Ureter (tissue), 1 donor: ENCODE results near the gene RAB11FIP5. TPM values are rescaled to one million over a fixed set of nuclear protein-coding genes. Genes with fewer than 3 reads are reported as not detected.
"Not testable (repeated sequence)": the region's sequence is repeated elsewhere in the genome, so short reads cannot be mapped to it uniquely, and the experiment has no call there.

Experiments used
- DNase-seq: peaks from one replicate; pipeline ENCODE4 v3.0.0-alpha.2; 2020; ENCODE audit warnings: low spot score
- total RNA-seq: library from RNA; stranded (reverse); gene quantifications from one replicate; pipeline ENCODE4 v1.2.4, GENCODE V29; 2023
- donor health status: DM: yes; HTN: yes; CAD: no.

The RAB11FIP5 gene
- 26.1 TPM for total RNA-seq

GRCh38 chr2:73112913-73113854, at the start of gene RAB11FIP5:
TSS of gene RAB11FIP5 (minus strand) at chr2:73112948. CDS start at chr2:73112777, 171 bp downstream.
- peak; percentile 68 for DNase-seq

- DNase-seq = peak; percentile 62
These were observed 43.9 kb upstream of the RAB11FIP5 start for GRCh38 chr2:73156539-73157124.

GRCh38 chr2:73142937-73143336, 30.2 kb upstream of the RAB11FIP5 start:
- DNase-seq = no peak

GRCh38 chr2:73141896-73142295, 29.1 kb upstream of the RAB11FIP5 start:
- DNase-seq = no peak

- no peak for DNase-seq
These were observed 22.5 kb upstream of the RAB11FIP5 start for GRCh38 chr2:73135236-73135635.

- no peak for DNase-seq
These were observed 21.7 kb upstream of the RAB11FIP5 start for GRCh38 chr2:73134471-73134870.

- no peak for DNase-seq
These were observed 20.9 kb upstream of the RAB11FIP5 start for GRCh38 chr2:73133566-73134197.

- no peak for DNase-seq
These were observed 19.1 kb upstream of the RAB11FIP5 start for GRCh38 chr2:73131807-73132206.

- DNase-seq = no peak
These were observed 18.0 kb upstream of the RAB11FIP5 start for GRCh38 chr2:73130790-73131189.

GRCh38 chr2:73128841-73129535, 16.2 kb upstream of the RAB11FIP5 start:
- DNase-seq = no peak

GRCh38 chr2:73122536-73122935, 9.8 kb upstream of the RAB11FIP5 start:
- no peak for DNase-seq

GRCh38 chr2:73119611-73120239, 7.0 kb upstream of the RAB11FIP5 start:
- not testable (repeated sequence) for DNase-seq

GRCh38 chr2:73117441-73117840, 4.7 kb upstream of the RAB11FIP5 start:
- DNase-seq = no peak

GRCh38 chr2:73116182-73116960, 3.6 kb upstream of the RAB11FIP5 start:
- no peak for DNase-seq

- no peak for DNase-seq
These were observed 1.6 kb upstream of the RAB11FIP5 start for GRCh38 chr2:73114273-73114867.

GRCh38 chr2:73112026-73112912, 479 bp downstream of the RAB11FIP5 start:
- no peak for DNase-seq

- no peak for DNase-seq
These were observed 1.4 kb downstream of the RAB11FIP5 start for GRCh38 chr2:73111073-73112025.
